ENCODE measurements around the gene IGFBP5.

The IGFBP5 gene

GRCh38 chr2:216698895-216699294 lies 3.5 kb upstream of the IGFBP5 start:
- ATAC-seq = peak; percentile 61
- TF ChIP-seq CSDC2 (CRISPR knock-in tag; IDR thresholded peaks at IDR 0.05) (no peak), TSHZ2 (CRISPR knock-in tag; IDR thresholded peaks at IDR 0.05) (0 out of 2 replicates have a peak, but pooled peaks have one; percentile 56), ZFP30 (CRISPR knock-in tag; IDR thresholded peaks at IDR 0.05) (no peak)

GRCh38 chr2:216698293-216698692 lies 2.9 kb upstream of the IGFBP5 start:
- no peak for ATAC-seq
- TF ChIP-seq POU6F1 (CRISPR knock-in tag; IDR thresholded peaks at IDR 0.05; ENCODE audit: borderline replicate concordance, low read depth) (no peak), SNAI2 (CRISPR knock-in tag; IDR thresholded peaks at IDR 0.05) (no peak), ISL1 (CRISPR knock-in tag; IDR thresholded peaks at IDR 0.05) (no peak), ESRRG (CRISPR knock-in tag; IDR thresholded peaks at IDR 0.05) (no peak), PPARA (CRISPR knock-in tag; IDR thresholded peaks at IDR 0.05; ENCODE audit: borderline replicate concordance) (no peak), ZNF8 (CRISPR knock-in tag; IDR thresholded peaks at IDR 0.05) (no peak), ZNF70 (CRISPR knock-in tag; IDR thresholded peaks at IDR 0.05) (no peak), ZNF565 (CRISPR knock-in tag; conservative IDR thresholded peaks at IDR 0.05; ENCODE audit: low read depth) (no peak), TOX (CRISPR knock-in tag; IDR thresholded peaks at IDR 0.05; ENCODE audit: borderline replicate concordance) (no peak), TCF4 (CRISPR knock-in tag; IDR thresholded peaks at IDR 0.05; ENCODE audit: borderline replicate concordance) (no peak), ARNTL (CRISPR knock-in tag; IDR thresholded peaks at IDR 0.05; ENCODE audit: borderline replicate concordance, low read depth) (no peak)

GRCh38 chr2:216696751-216697560 lies 1.6 kb upstream of the IGFBP5 start:
- ATAC-seq = peak; percentile 9; the same call in 2 of the 3 replicates
- no peak for TF ChIP-seq OSR1 (CRISPR knock-in tag; IDR thresholded peaks at IDR 0.05)
- TF ChIP-seq POU6F1 (CRISPR knock-in tag; IDR thresholded peaks at IDR 0.05; ENCODE audit: borderline replicate concordance, low read depth) = no peak
- TF ChIP-seq TOX (CRISPR knock-in tag; IDR thresholded peaks at IDR 0.05; ENCODE audit: borderline replicate concordance) = no peak
- no peak for TF ChIP-seq SNAI2 (CRISPR knock-in tag; IDR thresholded peaks at IDR 0.05)

GRCh38 chr2:216696321-216696720 lies 972 bp upstream of the IGFBP5 start:
- TF ChIP-seq POU6F1 (CRISPR knock-in tag; IDR thresholded peaks at IDR 0.05; ENCODE audit: borderline replicate concordance, low read depth) (no peak), ZNF8 (CRISPR knock-in tag; IDR thresholded peaks at IDR 0.05) (no peak), OSR1 (CRISPR knock-in tag; IDR thresholded peaks at IDR 0.05) (no peak), CREB5 (CRISPR knock-in tag; IDR thresholded peaks at IDR 0.05; ENCODE audit: low read depth) (no peak), ZC3H10 (CRISPR knock-in tag; IDR thresholded peaks at IDR 0.05) (no peak), ESRRG (CRISPR knock-in tag; IDR thresholded peaks at IDR 0.05) (no peak), CSRNP3 (CRISPR knock-in tag; IDR thresholded peaks at IDR 0.05) (no peak), BACH2 (CRISPR knock-in tag; IDR thresholded peaks at IDR 0.05; ENCODE audit: borderline replicate concordance) (no peak), TOX (CRISPR knock-in tag; IDR thresholded peaks at IDR 0.05; ENCODE audit: borderline replicate concordance) (no peak), ZNF565 (CRISPR knock-in tag; conservative IDR thresholded peaks at IDR 0.05; ENCODE audit: low read depth) (no peak), RARB (CRISPR knock-in tag; IDR thresholded peaks at IDR 0.05) (no peak), GLIS3 (CRISPR knock-in tag; IDR thresholded peaks at IDR 0.05) (no peak), ZFP30 (CRISPR knock-in tag; IDR thresholded peaks at IDR 0.05) (no peak), TCF4 (CRISPR knock-in tag; IDR thresholded peaks at IDR 0.05; ENCODE audit: borderline replicate concordance) (no peak), SNAI2 (CRISPR knock-in tag; IDR thresholded peaks at IDR 0.05) (no peak)
- ATAC-seq = no peak
